Muscle of back (tissue), 11 donors: ENCODE measurements around the gene ANKDD1B. TPM values are rescaled to one million over a fixed set of nuclear protein-coding genes. Genes with fewer than 3 reads are reported as not detected.

Source experiments
- DNase-seq, 3 donors: peaks; one replicate each; pipeline versions ENCODE4 v3.0.0 to v3.0.0-alpha.2; 2013
- polyA plus RNA-seq, 10 donors: library from polyadenylated mRNA; unstranded; fragments of 120-200 nt; gene quantifications; one replicate each; pipeline ENCODE4 v1.2.1, GENCODE V29; 2013; ENCODE audit not compliant: insufficient read length in 10 of 10

Gene ANKDD1B
- polyA plus RNA-seq, 10 donors: 0.43 to 1.8 (median 1.0) TPM

GRCh38 chr5:75706016-75706415, 94.8 kb downstream of the ANKDD1B start:
- DNase-seq: no peak

GRCh38 chr5:75706775-75707174, 95.5 kb downstream of the ANKDD1B start:
- no peak for DNase-seq

- DNase-seq: no peak
Measured at GRCh38 chr5:75707911-75708509, 96.8 kb downstream of the ANKDD1B start.

GRCh38 chr5:75710637-75711036, 99.4 kb downstream of the ANKDD1B start:
- peak in 1 of 3 donors; percentile 5 for DNase-seq

- no peak for DNase-seq
Measured at GRCh38 chr5:75711151-75711550, 99.9 kb downstream of the ANKDD1B start.

GRCh38 chr5:75712091-75712490, 100.8 kb downstream of the ANKDD1B start:
- DNase-seq: no peak

- no peak for DNase-seq
Measured at GRCh38 chr5:75716715-75717081, 105.4 kb downstream of the ANKDD1B start.

GRCh38 chr5:75717082-75717922, 106.0 kb downstream of the ANKDD1B start, which contains the start of gene POC5:
Gene POC5 (minus strand): TSS chr5:75717437. CDS start chr5:75712937, 4,500 bp downstream.
- DNase-seq: peak; percentile 95 to 97 (median 96)

GRCh38 chr5:75720882-75721281, 109.6 kb downstream of the ANKDD1B start:
- no peak for DNase-seq

Other genes starting within 250 kb of the ANKDD1B start
- 10 to 100 TPM; 32.0 to 47.4 (median 35.4) TPM for gene CERT1, start 99.8 kb upstream of the ANKDD1B start, polyA plus RNA-seq
- gene POLK, start 99.6 kb upstream of the ANKDD1B start, polyA plus RNA-seq: 10 to 100 TPM; 15.3 to 31.7 (median 24.1) TPM
- 1 to 10 TPM; 5.9 to 9.8 (median 8.1) TPM for gene POC5, start 106.0 kb downstream of the ANKDD1B start, polyA plus RNA-seq